CD4-positive, alpha-beta T cell treated with Interleukin-1 beta for 1 hour (primary cell): ENCODE results near the gene C1QTNF6.

Source experiments
- DNase-seq, 2 donors: peaks; one replicate each; pipeline ENCODE4 v3.0.0-alpha.2; 2020 to 2022

Gene C1QTNF6

GRCh38 chr22:37188901-37189466 is 937 bp upstream of the C1QTNF6 start:
- DNase-seq = no peak

- DNase-seq = no peak
Measured at GRCh38 chr22:37187552-37187890, 526 bp downstream of the C1QTNF6 start.

GRCh38 chr22:37186997-37187522 is 987 bp downstream of the C1QTNF6 start:
- DNase-seq = no peak

- peak; percentile 57 to 87 for DNase-seq
Measured at GRCh38 chr22:37186228-37186996, 1.6 kb downstream of the C1QTNF6 start.

GRCh38 chr22:37185646-37186227 is 2.3 kb downstream of the C1QTNF6 start:
- no peak for DNase-seq

- no peak for DNase-seq
Measured at GRCh38 chr22:37184816-37185541, 3.1 kb downstream of the C1QTNF6 start.

GRCh38 chr22:37184380-37184755 is 3.7 kb downstream of the C1QTNF6 start:
- DNase-seq = no peak

GRCh38 chr22:37183432-37184379 is 4.3 kb downstream of the C1QTNF6 start:
- no peak for DNase-seq

GRCh38 chr22:37182949-37183245 is 5.2 kb downstream of the C1QTNF6 start:
- no peak for DNase-seq

- DNase-seq = no peak
Measured at GRCh38 chr22:37182101-37182948, 5.7 kb downstream of the C1QTNF6 start.

GRCh38 chr22:37181681-37182080 is 6.4 kb downstream of the C1QTNF6 start:
- no peak for DNase-seq

GRCh38 chr22:37180531-37181231 is 7.4 kb downstream of the C1QTNF6 start:
- DNase-seq = no peak

GRCh38 chr22:37179622-37180420 is 8.2 kb downstream of the C1QTNF6 start:
- no peak for DNase-seq

GRCh38 chr22:37179126-37179470 is 8.9 kb downstream of the C1QTNF6 start:
- DNase-seq = no peak

- no peak for DNase-seq
Measured at GRCh38 chr22:37178350-37179125, 9.5 kb downstream of the C1QTNF6 start.

GRCh38 chr22:37177755-37178154 is 10.3 kb downstream of the C1QTNF6 start:
- no peak for DNase-seq

GRCh38 chr22:37177221-37177620 is 10.8 kb downstream of the C1QTNF6 start:
- DNase-seq = no peak

GRCh38 chr22:37176464-37177061 is 11.5 kb downstream of the C1QTNF6 start:
- peak in 1 of 2 donors; percentile 31 for DNase-seq
